GM19240 (cell line): ENCODE data around the gene TCN2.
"Not testable (repeated sequence)": the region's sequence is repeated elsewhere in the genome, so short reads cannot be mapped to it uniquely, and the experiment has no call there.

Experiments used
- DNase-seq: peaks from one replicate; pipeline ENCODE4 v3.0.0; 2011; ENCODE audit warnings: low spot score; ENCODE audit not compliant: insufficient read length

TCN2 gene

GRCh38 chr22:30609260-30610185 is 2.5 kb downstream of the TCN2 start:
- peak; percentile 79 for DNase-seq

GRCh38 chr22:30610299-30610698 is 3.3 kb downstream of the TCN2 start:
- no peak for DNase-seq

- no peak for DNase-seq
Observed at GRCh38 chr22:30611197-30611596, 4.2 kb downstream of the TCN2 start.

GRCh38 chr22:30612789-30613188 is 5.8 kb downstream of the TCN2 start:
- no peak for DNase-seq

- no peak for DNase-seq
Observed at GRCh38 chr22:30614268-30614667, 7.3 kb downstream of the TCN2 start.

GRCh38 chr22:30614879-30615278 is 7.9 kb downstream of the TCN2 start:
- DNase-seq, result no peak

GRCh38 chr22:30615543-30615954 is 8.6 kb downstream of the TCN2 start:
- DNase-seq, result no peak

- DNase-seq, result no peak
Observed at GRCh38 chr22:30617819-30618218, 10.8 kb downstream of the TCN2 start.

GRCh38 chr22:30619909-30620308 is 12.9 kb downstream of the TCN2 start:
- DNase-seq, result not testable (repeated sequence)

- no peak for DNase-seq
Observed at GRCh38 chr22:30626413-30626812, 19.4 kb downstream of the TCN2 start.

- no peak for DNase-seq
Observed at GRCh38 chr22:30627471-30627870, 20.5 kb downstream of the TCN2 start.

- DNase-seq, result no peak
Observed at GRCh38 chr22:30628491-30628890, 21.5 kb downstream of the TCN2 start.

GRCh38 chr22:30631469-30631868 is 24.5 kb downstream of the TCN2 start:
- not testable (repeated sequence) for DNase-seq

- peak; percentile 97 for DNase-seq
Observed at GRCh38 chr22:30634471-30635233, 27.7 kb downstream of the TCN2 start.

GRCh38 chr22:30635273-30636225 is 28.6 kb downstream of the TCN2 start, which contains the start of gene SLC35E4:
Gene SLC35E4 (plus strand): TSS chr22:30635781. CDS start chr22:30636451, 670 bp downstream.
- DNase-seq, result peak; percentile 86

GRCh38 chr22:30636226-30637077 is 29.5 kb downstream of the TCN2 start:
- no peak for DNase-seq

- no peak for DNase-seq
Observed at GRCh38 chr22:30637701-30638114, 30.7 kb downstream of the TCN2 start.

GRCh38 chr22:30640361-30640760 is 33.4 kb downstream of the TCN2 start:
- no peak for DNase-seq

GRCh38 chr22:30640839-30641430 is 34.0 kb downstream of the TCN2 start:
- no peak for DNase-seq
